ENCODE results near the gene SPATA17. TPM values are rescaled to one million over a fixed set of nuclear protein-coding genes. Genes with fewer than 3 reads are reported as not detected.

Gene SPATA17
- total and polyA plus RNA-seq, 2 experiments from 2014 or later = 1.2 to 3.5 TPM

DNA sequence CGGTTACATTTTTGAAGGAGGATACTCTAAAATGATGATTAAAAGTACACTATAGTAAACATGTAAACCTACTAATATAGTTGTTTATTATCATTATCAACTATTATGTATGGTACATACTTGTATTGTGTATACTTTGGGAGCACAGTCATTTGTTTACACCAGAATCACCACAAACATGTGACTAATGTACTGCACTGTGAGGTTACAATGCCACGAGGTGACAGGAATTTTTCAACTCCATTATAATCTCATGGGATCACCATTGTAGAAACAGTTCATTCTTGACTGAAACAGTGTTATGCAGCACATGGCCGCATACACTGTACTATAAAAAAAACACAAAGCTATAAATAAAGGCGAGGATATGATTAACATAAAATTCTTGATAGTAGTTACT lies 44.6 kb upstream of the SPATA17 start:
- Mint-ChIP-seq H3K4me1 (no peaks in the 10 kb centered on the region), H3K36me3 (ENCODE audit: low read depth) (no peaks in the 10 kb centered on the region), H3K27ac (peak overlapping the region; percentile 12; the same call in 1 of the 2 replicates), H3K27me3 (ENCODE audit: insufficient read depth, low read depth, poor library complexity) (no peaks in the 10 kb centered on the region), H3K4me3 (no peak overlapping the region), H3K9me3 (no peaks in the 10 kb centered on the region)
- Histone ChIP-seq H3K36me3 (ENCODE audit: insufficient read depth) (no peaks in the 10 kb centered on the region), H3K4me3 (no peak overlapping the region), H3K27me3 (ENCODE audit: insufficient read depth) (no peaks in the 10 kb centered on the region), H3K4me1 (ENCODE audit: insufficient read depth) (no peaks in the 10 kb centered on the region), H3K27ac (ENCODE audit: low read depth) (no peak overlapping the region), H3K9me2 (ENCODE audit: insufficient read depth) (no peaks in the 10 kb centered on the region), H4K20me1 (replicated peaks; ENCODE audit: insufficient read depth) (0 out of 2 replicates have a peak, but pooled peaks cover 3% of the 10 kb centered on the region), H3K79me2 (replicated peaks; ENCODE audit: insufficient read depth) (no peaks in the 10 kb centered on the region), H3F3A (replicated peaks; ENCODE audit: low read depth) (no peaks in the 10 kb centered on the region), H2AFZ (no peak overlapping the region), H3K4me2 (no peak overlapping the region)
- TF ChIP-seq ZNF114 (CRISPR knock-in tag; IDR thresholded peaks at IDR 0.05) = no peak
- TF ChIP-seq STAT1 (IDR thresholded peaks at IDR 0.05; ENCODE audit: unreplicated experiment) = no peak
- ATAC-seq (no peak), DNase-seq (ENCODE audit: low spot score) (no peak)

DNA sequence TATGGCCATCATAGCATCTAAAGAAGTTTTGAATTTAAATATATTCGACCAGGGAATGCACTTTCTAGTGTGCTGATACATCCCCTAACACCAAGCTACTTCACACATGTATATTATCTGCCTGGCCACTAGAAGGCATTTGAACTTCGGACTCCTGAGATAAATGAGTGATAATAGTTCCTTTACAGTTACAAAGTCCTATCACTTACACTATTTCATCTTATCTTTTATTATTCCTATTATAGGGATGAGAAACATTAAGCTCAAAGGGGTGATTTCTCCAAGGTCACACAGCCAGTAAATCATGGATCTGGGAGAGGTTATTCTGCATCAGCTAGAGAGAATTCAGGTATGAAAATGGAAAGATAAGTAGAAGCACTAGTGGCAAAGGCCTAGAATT lies 40.5 kb upstream of the SPATA17 start:
- no peaks in the 10 kb centered on the region for H3K36me3 ChIP-seq (ENCODE audit: insufficient read depth)
- no peak overlapping the region for H3K4me2 ChIP-seq
- no peak overlapping the region for H2AFZ ChIP-seq
- peak; percentile 19 to 50; a peak in 2 of 4 replicates for TF ChIP-seq CTCF (conservative IDR thresholded peaks at IDR 0.05; ENCODE audit: low read depth in 2 of 2)
- TF ChIP-seq, protein P1, sequence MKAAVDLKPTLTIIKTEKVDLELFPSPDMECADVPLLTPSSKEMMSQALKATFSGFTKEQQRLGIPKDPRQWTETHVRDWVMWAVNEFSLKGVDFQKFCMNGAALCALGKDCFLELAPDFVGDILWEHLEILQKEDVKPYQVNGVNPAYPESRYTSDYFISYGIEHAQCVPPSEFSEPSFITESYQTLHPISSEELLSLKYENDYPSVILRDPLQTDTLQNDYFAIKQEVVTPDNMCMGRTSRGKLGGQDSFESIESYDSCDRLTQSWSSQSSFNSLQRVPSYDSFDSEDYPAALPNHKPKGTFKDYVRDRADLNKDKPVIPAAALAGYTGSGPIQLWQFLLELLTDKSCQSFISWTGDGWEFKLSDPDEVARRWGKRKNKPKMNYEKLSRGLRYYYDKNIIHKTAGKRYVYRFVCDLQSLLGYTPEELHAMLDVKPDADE (IDR thresholded peaks at IDR 0.05) = no peak
- H3K4me3 ChIP-seq = no peak overlapping the region
- ATAC-seq (no peak), DNase-seq (ENCODE audit: low spot score) (peak; percentile 8)
- no peaks in the 10 kb centered on the region for H3K79me2 ChIP-seq (replicated peaks; ENCODE audit: insufficient read depth)
- no peaks in the 10 kb centered on the region for H3K27me3 ChIP-seq (ENCODE audit: insufficient read depth)
- Mint-ChIP-seq H3K27ac (no peak overlapping the region), H3K27me3 (ENCODE audit: insufficient read depth, low read depth, poor library complexity) (no peaks in the 10 kb centered on the region), H3K4me3 (no peak overlapping the region), H3K4me1 (no peaks in the 10 kb centered on the region), H3K36me3 (ENCODE audit: low read depth) (no peaks in the 10 kb centered on the region), H3K9me3 (no peaks in the 10 kb centered on the region)
- no peaks in the 10 kb centered on the region for H3F3A ChIP-seq (replicated peaks; ENCODE audit: low read depth)
- H3K9me2 ChIP-seq (ENCODE audit: insufficient read depth) = no peaks in the 10 kb centered on the region
- H3K4me1 ChIP-seq (ENCODE audit: insufficient read depth) = no peaks in the 10 kb centered on the region
- 0 out of 2 replicates have a peak, but pooled peaks cover 3% of the 10 kb centered on the region for H4K20me1 ChIP-seq (replicated peaks; ENCODE audit: insufficient read depth)
- no peak overlapping the region for H3K27ac ChIP-seq (ENCODE audit: low read depth)

GRCh38 chr1:217599154-217599553 lies 32.0 kb upstream of the SPATA17 start:
- no peak for ATAC-seq
- no peak overlapping the region for H3K4me3 Mint-ChIP-seq
- DNase-seq (ENCODE audit: low spot score) = no peak
- no peaks in the 10 kb centered on the region for H3K9me3 Mint-ChIP-seq
- Histone ChIP-seq H3K36me3 (ENCODE audit: insufficient read depth) (no peaks in the 10 kb centered on the region), H4K20me1 (replicated peaks; ENCODE audit: insufficient read depth) (no peaks in the 10 kb centered on the region), H3K27ac (ENCODE audit: low read depth) (no peak overlapping the region), H3K9me2 (ENCODE audit: insufficient read depth) (no peaks in the 10 kb centered on the region), H3K79me2 (replicated peaks; ENCODE audit: insufficient read depth) (no peaks in the 10 kb centered on the region), H3K4me1 (ENCODE audit: insufficient read depth) (no peaks in the 10 kb centered on the region), H3K4me2 (no peak overlapping the region), H3F3A (replicated peaks; ENCODE audit: low read depth) (no peaks in the 10 kb centered on the region), H3K27me3 (ENCODE audit: insufficient read depth) (no peaks in the 10 kb centered on the region), H3K4me3 (no peak overlapping the region), H2AFZ (no peak overlapping the region)
- H3K4me1 Mint-ChIP-seq = no peaks in the 10 kb centered on the region
- H3K36me3 Mint-ChIP-seq (ENCODE audit: low read depth) = no peaks in the 10 kb centered on the region
- H3K27ac Mint-ChIP-seq = no peak overlapping the region
- peaks cover 2% of the 10 kb centered on the region for H3K27me3 Mint-ChIP-seq (ENCODE audit: insufficient read depth, low read depth, poor library complexity)
- TF ChIP-seq CREB1 (CRISPR knock-in tag; IDR thresholded peaks at IDR 0.05; ENCODE audit: low read depth) (no peak), CTCF (conservative IDR thresholded peaks at IDR 0.05; ENCODE audit: low read depth in 2 of 2) (no peak), REST (IDR thresholded peaks at IDR 0.05; ENCODE audit: unreplicated experiment) (no peak), EZH2phosphoT487 (IDR thresholded peaks at IDR 0.05; ENCODE audit: unreplicated experiment) (no peak), STAT1 (IDR thresholded peaks at IDR 0.05; ENCODE audit: unreplicated experiment) (no peak)
